ENCODE measurements around the gene MYO10. TPM values are rescaled to one million over a fixed set of nuclear protein-coding genes. Genes with fewer than 3 reads are reported as not detected.

MYO10 gene
- total RNA-seq, 2 donors from 2014 or later, result 40.0 to 89.2 TPM

DNA sequence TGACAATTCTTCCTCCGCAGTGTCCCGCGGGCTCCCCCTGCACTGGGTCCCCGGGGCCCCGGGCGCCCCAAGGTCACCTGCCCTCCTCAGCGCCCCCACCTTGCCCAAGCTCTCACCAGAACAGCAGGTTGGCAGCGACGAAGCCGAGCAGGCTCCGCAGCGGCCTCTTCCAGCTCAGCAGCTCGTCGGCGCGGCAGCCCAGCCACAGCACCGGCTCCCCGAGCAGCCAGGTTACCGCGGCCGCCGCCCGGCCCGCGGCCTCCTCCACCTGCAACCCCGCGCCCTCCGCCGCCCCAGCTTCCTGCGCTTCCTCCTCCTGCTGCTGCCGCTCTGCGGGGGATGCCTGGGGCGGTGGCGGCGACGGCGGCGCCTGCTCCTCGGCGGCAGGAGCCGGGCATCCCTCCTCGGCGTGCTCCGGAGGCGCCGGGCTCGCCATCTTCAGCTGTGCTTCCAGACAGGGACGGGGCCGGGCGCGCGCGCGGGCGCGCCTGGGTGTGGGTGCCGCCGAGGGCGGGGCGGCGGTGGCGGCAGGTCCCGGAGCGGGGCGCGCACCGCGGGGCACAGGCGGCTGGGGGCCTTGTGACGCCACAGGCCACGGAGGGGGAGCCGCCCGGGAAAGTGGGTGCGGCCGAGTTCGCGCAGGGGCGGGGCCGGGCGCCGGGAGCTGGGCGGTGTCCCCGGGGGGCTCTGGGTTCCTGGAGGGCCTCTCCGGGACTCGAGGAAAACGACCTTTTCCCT, 319.4 kb downstream of the MYO10 start, which contains the start of gene RETREG1:
RETREG1 (minus strand) TSS at position 462 of the 738 bp plus-strand sequence; CDS start at position 436, 26 bp downstream.
- Mint-ChIP-seq H3K27ac (no peak within 1 kb of the TSS), H3K4me3 (no peak within 1 kb of the TSS), H3K36me3 (ENCODE audit: low read depth) (no peaks in the 10 kb centered on the region), H3K4me1 (peaks cover 19% of the 10 kb centered on the region), H3K27me3 (ENCODE audit: insufficient read depth) (peaks cover 27% of the 10 kb centered on the region), H3K9me3 (no peaks in the 10 kb centered on the region)
- TF ChIP-seq, protein P1, sequence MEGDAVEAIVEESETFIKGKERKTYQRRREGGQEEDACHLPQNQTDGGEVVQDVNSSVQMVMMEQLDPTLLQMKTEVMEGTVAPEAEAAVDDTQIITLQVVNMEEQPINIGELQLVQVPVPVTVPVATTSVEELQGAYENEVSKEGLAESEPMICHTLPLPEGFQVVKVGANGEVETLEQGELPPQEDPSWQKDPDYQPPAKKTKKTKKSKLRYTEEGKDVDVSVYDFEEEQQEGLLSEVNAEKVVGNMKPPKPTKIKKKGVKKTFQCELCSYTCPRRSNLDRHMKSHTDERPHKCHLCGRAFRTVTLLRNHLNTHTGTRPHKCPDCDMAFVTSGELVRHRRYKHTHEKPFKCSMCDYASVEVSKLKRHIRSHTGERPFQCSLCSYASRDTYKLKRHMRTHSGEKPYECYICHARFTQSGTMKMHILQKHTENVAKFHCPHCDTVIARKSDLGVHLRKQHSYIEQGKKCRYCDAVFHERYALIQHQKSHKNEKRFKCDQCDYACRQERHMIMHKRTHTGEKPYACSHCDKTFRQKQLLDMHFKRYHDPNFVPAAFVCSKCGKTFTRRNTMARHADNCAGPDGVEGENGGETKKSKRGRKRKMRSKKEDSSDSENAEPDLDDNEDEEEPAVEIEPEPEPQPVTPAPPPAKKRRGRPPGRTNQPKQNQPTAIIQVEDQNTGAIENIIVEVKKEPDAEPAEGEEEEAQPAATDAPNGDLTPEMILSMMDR (conservative IDR thresholded peaks at IDR 0.05), result no peak
- Histone ChIP-seq H3K9me3 (ENCODE audit: control insufficient read depth, low read length) (no peaks in the 10 kb centered on the region), H3K9ac (ENCODE audit: extremely low read depth, low read length, poor library complexity, severe bottlenecking) (peak within 1 kb of the TSS; percentile 32), H3K27ac (ENCODE audit: low read depth, low read length) (no peak within 1 kb of the TSS), H3K4me1 (ENCODE audit: control insufficient read depth, insufficient read depth, low read length) (no peaks in the 10 kb centered on the region), H3K4me3 (ENCODE audit: low read length) (peak within 1 kb of the TSS; percentile 83), H3K27me3 (ENCODE audit: control insufficient read depth, insufficient read depth, low read length, poor library complexity, severe bottlenecking) (peaks cover 49% of the 10 kb centered on the region), H3K36me3 (ENCODE audit: control insufficient read depth, insufficient read depth, low read length) (no peaks in the 10 kb centered on the region)
- DNase-seq, result peak; percentile 84
- WGBS, 2 experiments (ENCODE audit: insufficient coverage in 1 of 2, insufficient read length in 1 of 2), result 0% methylated on average over 8 to 86 of the region's 86 CpGs

GRCh38 chr5:16615741-16616535, 320.1 kb downstream of the MYO10 start:
- Histone ChIP-seq H3K4me3 (ENCODE audit: low read length) (peak overlapping the region; percentile 83), H3K36me3 (ENCODE audit: control insufficient read depth, insufficient read depth, low read length) (no peaks in the 10 kb centered on the region), H3K9me3 (ENCODE audit: control insufficient read depth, low read length) (no peaks in the 10 kb centered on the region), H3K9ac (ENCODE audit: extremely low read depth, low read length, poor library complexity, severe bottlenecking) (peak overlapping the region; percentile 32), H3K27me3 (ENCODE audit: control insufficient read depth, insufficient read depth, low read length, poor library complexity, severe bottlenecking) (peaks cover 49% of the 10 kb centered on the region), H3K4me1 (ENCODE audit: control insufficient read depth, insufficient read depth, low read length) (no peaks in the 10 kb centered on the region), H3K27ac (ENCODE audit: low read depth, low read length) (no peak overlapping the region)
- 21 to 27% methylated on average over 28 to 31 of the region's 31 CpGs for WGBS, 2 experiments (ENCODE audit: insufficient coverage in 1 of 2, insufficient read length in 1 of 2)
- Mint-ChIP-seq H3K27me3 (ENCODE audit: insufficient read depth) (peaks cover 25% of the 10 kb centered on the region), H3K27ac (no peak overlapping the region), H3K4me3 (no peak overlapping the region), H3K9me3 (no peaks in the 10 kb centered on the region), H3K36me3 (ENCODE audit: low read depth) (no peaks in the 10 kb centered on the region), H3K4me1 (peaks cover 14% of the 10 kb centered on the region)
- peak; percentile 60 for DNase-seq
- TF ChIP-seq, protein P1 (conservative IDR thresholded peaks at IDR 0.05), result no peak

DNA sequence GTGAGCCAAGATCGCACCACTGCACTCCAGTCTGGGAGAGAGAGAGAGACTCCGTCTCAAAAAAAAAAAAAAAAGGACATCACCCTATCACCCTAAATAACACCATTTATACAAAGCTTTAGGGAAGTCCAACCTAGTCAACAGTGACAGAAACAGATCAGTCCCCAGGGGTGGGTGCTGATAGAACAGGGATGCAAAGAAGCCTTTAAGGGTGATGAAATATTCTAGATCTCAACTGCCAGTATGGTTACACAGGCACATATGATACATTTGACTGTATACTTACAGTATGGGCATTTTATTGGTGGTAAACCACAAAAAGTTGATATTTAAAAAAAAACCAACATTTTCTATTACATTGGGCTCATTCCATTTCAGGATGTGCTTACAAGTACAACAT, 324.1 kb downstream of the MYO10 start:
- peaks cover 10% of the 10 kb centered on the region for H3K4me1 Mint-ChIP-seq
- H3K27me3 ChIP-seq (ENCODE audit: control insufficient read depth, insufficient read depth, low read length, poor library complexity, severe bottlenecking), result peaks cover 28% of the 10 kb centered on the region
- peaks cover 25% of the 10 kb centered on the region for H3K27me3 Mint-ChIP-seq (ENCODE audit: insufficient read depth)
- WGBS, 2 experiments (ENCODE audit: insufficient coverage in 1 of 2, insufficient read length in 1 of 2), result 89% methylated on average over 1 of the region's 2 CpGs; no CpG with 5 or more reads in 1 of the 2 experiments
- no peaks in the 10 kb centered on the region for H3K9me3 Mint-ChIP-seq
- H3K27ac Mint-ChIP-seq, result no peak overlapping the region
- no peaks in the 10 kb centered on the region for H3K36me3 ChIP-seq (ENCODE audit: control insufficient read depth, insufficient read depth, low read length)
- TF ChIP-seq, protein P1 (conservative IDR thresholded peaks at IDR 0.05), result no peak
- H3K27ac ChIP-seq (ENCODE audit: low read depth, low read length), result no peak overlapping the region
- no peaks in the 10 kb centered on the region for H3K9me3 ChIP-seq (ENCODE audit: control insufficient read depth, low read length)
- no peak overlapping the region for H3K4me3 ChIP-seq (ENCODE audit: low read length)
- no peak overlapping the region for H3K9ac ChIP-seq (ENCODE audit: extremely low read depth, low read length, poor library complexity, severe bottlenecking)
- H3K4me3 Mint-ChIP-seq, result no peak overlapping the region
- no peaks in the 10 kb centered on the region for H3K36me3 Mint-ChIP-seq (ENCODE audit: low read depth)
- H3K4me1 ChIP-seq (ENCODE audit: control insufficient read depth, insufficient read depth, low read length), result no peaks in the 10 kb centered on the region
- no peak for DNase-seq

All from endodermal cell (in vitro differentiated cells).